H9 (cell line): Measurements from ENCODE around the gene RAB11FIP4. TPM values are rescaled to one million over a fixed set of nuclear protein-coding genes. Genes with fewer than 3 reads are reported as not detected.

Experiments used
- DNase-seq: peaks from one replicate; pipeline ENCODE4 v3.0.0-alpha.2; 2017
- H2AFZ ChIP-seq: one replicate; pipeline ENCODE4 v1.6.1; 2013; ENCODE audit warnings: mild to moderate bottlenecking, low read length, control low read depth, moderate library complexity
- H2AK5ac ChIP-seq: 2 replicates; pipeline ENCODE4 v1.6.1; 2013; ENCODE audit warnings: low read length, control low read depth, mixed read lengths; ENCODE audit not compliant: insufficient read length
- H2BK120ac ChIP-seq: one replicate; pipeline ENCODE4 v1.6.1; 2013; ENCODE audit warnings: low read depth, mild to moderate bottlenecking, low read length, control low read depth, inconsistent platforms; ENCODE audit not compliant: poor library complexity, severe bottlenecking
- H2BK12ac ChIP-seq: 2 replicates; pipeline ENCODE4 v1.6.1; 2013; ENCODE audit warnings: low read length, control low read depth, mixed read lengths, low read depth; ENCODE audit not compliant: insufficient read length
- H2BK15ac ChIP-seq: 2 replicates; pipeline ENCODE4 v1.6.1; 2013; ENCODE audit warnings: low read depth, low read length, control low read depth
- H2BK20ac ChIP-seq: one replicate; pipeline ENCODE4 v1.6.1; 2013; ENCODE audit warnings: low read depth, mild to moderate bottlenecking, low read length, control low read depth, inconsistent platforms; ENCODE audit not compliant: poor library complexity, severe bottlenecking
- H2BK5ac ChIP-seq: 2 replicates; pipeline ENCODE4 v1.6.1; 2013; ENCODE audit warnings: low read length, control low read depth, mixed read lengths; ENCODE audit not compliant: insufficient read length
- H3K14ac ChIP-seq: 2 replicates; pipeline ENCODE4 v1.6.1; 2013; ENCODE audit warnings: low read length, control low read depth; ENCODE audit not compliant: insufficient read depth
- H3K18ac ChIP-seq: 2 replicates; pipeline ENCODE4 v1.6.1; 2013; ENCODE audit warnings: low read depth, mild to moderate bottlenecking, mixed read lengths, low read length, control low read depth; ENCODE audit not compliant: insufficient read length
- H3K23ac ChIP-seq: 2 replicates; pipeline ENCODE4 v1.6.1; 2013; ENCODE audit warnings: low read length, control low read depth, mixed read lengths, low read depth; ENCODE audit not compliant: insufficient read length
- H3K23me2 ChIP-seq: 2 replicates; pipeline ENCODE4 v1.6.1; 2013; ENCODE audit warnings: low read depth, mild to moderate bottlenecking, mixed read lengths, low read length, control low read depth; ENCODE audit not compliant: insufficient read length, poor library complexity, severe bottlenecking
- H3K27ac ChIP-seq: 2 replicates; pipeline ENCODE4 v1.5.1; 2013; ENCODE audit warnings: low read length, control low read depth, mixed read lengths, low read depth; ENCODE audit not compliant: insufficient read length
- H3K27me3 ChIP-seq: 2 replicates; pipeline ENCODE4 v1.6.1; 2013; ENCODE audit warnings: low read length, control low read depth, inconsistent platforms; ENCODE audit not compliant: insufficient read depth
- H3K4ac ChIP-seq: 2 replicates; pipeline ENCODE4 v1.6.1; 2013; ENCODE audit warnings: low read depth, mild to moderate bottlenecking, control low read depth, inconsistent platforms, low read length, moderate library complexity
- H3K4me1 ChIP-seq: 2 replicates; pipeline ENCODE4 v1.6.1; 2013; ENCODE audit warnings: low read length, control low read depth, inconsistent platforms; ENCODE audit not compliant: insufficient read depth
- H3K4me2 ChIP-seq: 2 replicates; pipeline ENCODE4 v1.6.1; 2013; ENCODE audit warnings: low read length, control low read depth, mixed read lengths; ENCODE audit not compliant: insufficient read length, insufficient read depth
- H3K56ac ChIP-seq: 2 replicates; pipeline ENCODE4 v1.6.1; 2013; ENCODE audit warnings: low read depth, mild to moderate bottlenecking, mixed read lengths, low read length, control low read depth; ENCODE audit not compliant: insufficient read length
- H3K79me1 ChIP-seq: 2 replicates; pipeline ENCODE4 v1.6.1; 2013; ENCODE audit warnings: low read depth, mild to moderate bottlenecking, moderate library complexity, low read length, control low read depth, inconsistent platforms; ENCODE audit not compliant: insufficient read depth, poor library complexity, severe bottlenecking
- H3K79me2 ChIP-seq: 2 replicates; pipeline ENCODE4 v1.6.1; 2013; ENCODE audit warnings: low read length, control low read depth, inconsistent platforms; ENCODE audit not compliant: insufficient read depth
- H3K9ac ChIP-seq: 2 replicates; pipeline ENCODE4 v1.6.1; 2013; ENCODE audit warnings: low read length, control low read depth, mixed read lengths; ENCODE audit not compliant: insufficient read length; ENCODE audit errors: extremely low read depth
- H3K9me3 ChIP-seq: one replicate; pipeline ENCODE4 v1.6.1; 2013; ENCODE audit warnings: low read depth, low read length, inconsistent platforms; ENCODE audit not compliant: control insufficient read depth
- H3T11ph ChIP-seq: one replicate; pipeline ENCODE4 v1.6.1; 2013; ENCODE audit warnings: mild to moderate bottlenecking, low read length, control low read depth, inconsistent platforms
- H4K20me1 ChIP-seq: one replicate; pipeline ENCODE4 v1.6.1; 2013; ENCODE audit not compliant: control insufficient read depth, insufficient read length, insufficient read depth
- H4K5ac ChIP-seq: 2 replicates; pipeline ENCODE4 v1.6.1; 2013; ENCODE audit warnings: low read depth, mild to moderate bottlenecking, mixed read lengths, low read length, control low read depth; ENCODE audit not compliant: insufficient read length
- H4K8ac ChIP-seq: replicated peaks from 2 replicates; pipeline ENCODE4 v1.6.1; 2013; ENCODE audit warnings: low read length, control low read depth, mixed read lengths, low read depth; ENCODE audit not compliant: insufficient read length
- H4K91ac ChIP-seq: 2 replicates; pipeline ENCODE4 v1.6.1; 2013; ENCODE audit warnings: low read depth, mild to moderate bottlenecking, moderate library complexity, mixed read lengths, low read length, control low read depth; ENCODE audit not compliant: insufficient read length
- H3K27ac Mint-ChIP-seq, 3 experiments: 2 replicates in 2 of 3; 3 replicates in 1 of 3; pipeline ENCODE4 v1.8.0; 2020 to 2021; ENCODE audit warnings: mixed read lengths in 3 of 3, mild to moderate bottlenecking in 1 of 3, moderate library complexity in 1 of 3
- H3K27me3 Mint-ChIP-seq: 2 replicates; pipeline ENCODE4 v1.8.0; 2021; ENCODE audit warnings: low read depth, mild to moderate bottlenecking, moderate library complexity, mixed read lengths
- H3K36me3 Mint-ChIP-seq, 3 experiments: 2 replicates in 2 of 3; 3 replicates in 1 of 3; pipeline ENCODE4 v1.8.0; 2020 to 2021; ENCODE audit warnings: low read depth in 3 of 3, mixed read lengths in 3 of 3; ENCODE audit not compliant: insufficient read depth in 1 of 3
- H3K4me1 Mint-ChIP-seq, 2 experiments: 2 replicates each; pipeline ENCODE4 v1.8.0; 2020; ENCODE audit warnings: mixed read lengths in 2 of 2
- H3K4me3 Mint-ChIP-seq, 2 experiments: 2 replicates in 1 of 2; 3 replicates in 1 of 2; pipeline ENCODE4 v1.8.0; 2020 to 2021; ENCODE audit warnings: mild to moderate bottlenecking in 2 of 2, mixed read lengths in 2 of 2, moderate library complexity in 1 of 2
- H3K9me3 Mint-ChIP-seq, 2 experiments: 2 replicates in 1 of 2; 3 replicates in 1 of 2; pipeline ENCODE4 v1.8.0; 2020; ENCODE audit warnings: mild to moderate bottlenecking in 2 of 2, mixed read lengths in 2 of 2, moderate library complexity in 1 of 2
- WGBS: extraction: QIAGEN DNeasy Blood & Tissue Kit; methylation state at CpG from one replicate; pipeline ENCODE4 v1.1.7; 2013; ENCODE audit warnings: missing lambda C conversion rate, low lambda C conversion rate, mixed read lengths; ENCODE audit not compliant: insufficient read length; ENCODE audit errors: extremely low coverage; 5-methylcytosine and 5-hydroxymethylcytosine counted together
- total RNA-seq: library from RNA; stranded (reverse); gene quantifications from 2 replicates; pipeline ENCODE4 v1.2.1, GENCODE V29; 2021
- TF ChIP-seq, protein P1 (sequence below): fragments of 200-600 bp; sonication (generic); conservative IDR thresholded peaks from 3 replicates; pipeline ENCODE4 v1.8.0; 2021; ENCODE audit warnings: antibody characterized with exemption, mild to moderate bottlenecking

Gene RAB11FIP4
- total RNA-seq, 1 experiment from 2014 or later, result 25.7 TPM

DNA sequence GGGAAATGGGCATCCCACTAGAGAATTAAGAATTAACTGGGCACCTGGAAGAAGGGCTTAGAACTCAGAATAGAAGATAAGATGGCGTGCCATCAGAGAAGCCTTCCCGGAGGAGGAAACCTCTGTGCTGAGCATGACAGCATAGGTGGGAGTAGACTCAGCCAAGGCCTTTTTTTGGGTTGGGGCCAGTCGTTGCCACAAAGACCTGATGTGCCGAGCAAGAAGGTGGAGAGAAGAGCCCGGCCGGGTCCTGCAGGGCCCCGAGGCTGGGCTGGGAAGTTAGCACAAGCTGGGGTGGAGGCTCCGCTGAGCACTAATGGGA lies 1.1 kb upstream of the RAB11FIP4 start:
- H3K27ac Mint-ChIP-seq, result no peak overlapping the region
- no peak overlapping the region for H3K56ac ChIP-seq
- peaks cover 0 to 1% (median 0%) of the 10 kb centered on the region in 3 experiments; a peak in 2 of 7 replicates for H3K36me3 Mint-ChIP-seq
- H3K23me2 ChIP-seq, result peaks cover 13% of the 10 kb centered on the region
- no peak overlapping the region for H2BK12ac ChIP-seq
- H3K27me3 Mint-ChIP-seq, result peaks cover 53% of the 10 kb centered on the region
- H3K14ac ChIP-seq, result no peak overlapping the region
- no peak overlapping the region for H4K8ac ChIP-seq
- H3K18ac ChIP-seq, result no peak overlapping the region
- peaks cover 3% of the 10 kb centered on the region for H4K20me1 ChIP-seq
- H3K79me1 ChIP-seq, result no peaks in the 10 kb centered on the region
- no peak overlapping the region for H3K4ac ChIP-seq
- no peak overlapping the region for H3K9ac ChIP-seq
- no peak for DNase-seq
- peaks cover 18% of the 10 kb centered on the region in 2 experiments for H3K4me1 Mint-ChIP-seq
- no CpG with 5 or more reads among the region's 8 CpGs for WGBS
- H3K79me2 ChIP-seq, result no peaks in the 10 kb centered on the region
- H3K4me3 Mint-ChIP-seq, result peak overlapping the region; percentile 70 to 84; a peak in 4 of 5 replicates
- H3K27ac ChIP-seq, result no peak overlapping the region
- no peak overlapping the region for H2AK5ac ChIP-seq
- H3K4me2 ChIP-seq, result no peak overlapping the region
- TF ChIP-seq, protein P1, sequence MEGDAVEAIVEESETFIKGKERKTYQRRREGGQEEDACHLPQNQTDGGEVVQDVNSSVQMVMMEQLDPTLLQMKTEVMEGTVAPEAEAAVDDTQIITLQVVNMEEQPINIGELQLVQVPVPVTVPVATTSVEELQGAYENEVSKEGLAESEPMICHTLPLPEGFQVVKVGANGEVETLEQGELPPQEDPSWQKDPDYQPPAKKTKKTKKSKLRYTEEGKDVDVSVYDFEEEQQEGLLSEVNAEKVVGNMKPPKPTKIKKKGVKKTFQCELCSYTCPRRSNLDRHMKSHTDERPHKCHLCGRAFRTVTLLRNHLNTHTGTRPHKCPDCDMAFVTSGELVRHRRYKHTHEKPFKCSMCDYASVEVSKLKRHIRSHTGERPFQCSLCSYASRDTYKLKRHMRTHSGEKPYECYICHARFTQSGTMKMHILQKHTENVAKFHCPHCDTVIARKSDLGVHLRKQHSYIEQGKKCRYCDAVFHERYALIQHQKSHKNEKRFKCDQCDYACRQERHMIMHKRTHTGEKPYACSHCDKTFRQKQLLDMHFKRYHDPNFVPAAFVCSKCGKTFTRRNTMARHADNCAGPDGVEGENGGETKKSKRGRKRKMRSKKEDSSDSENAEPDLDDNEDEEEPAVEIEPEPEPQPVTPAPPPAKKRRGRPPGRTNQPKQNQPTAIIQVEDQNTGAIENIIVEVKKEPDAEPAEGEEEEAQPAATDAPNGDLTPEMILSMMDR, result no peak
- H3K9me3 Mint-ChIP-seq, result no peaks in the 10 kb centered on the region
- H2BK5ac ChIP-seq, result no peak overlapping the region
- no peak overlapping the region for H3K23ac ChIP-seq
- H2BK120ac ChIP-seq, result no peak overlapping the region
- H4K5ac ChIP-seq, result no peak overlapping the region
- H3K27me3 ChIP-seq, result no peaks in the 10 kb centered on the region; the same call in 1 of the 2 replicates
- H2BK15ac ChIP-seq, result no peak overlapping the region
- no peak overlapping the region for H2AFZ ChIP-seq
- H2BK20ac ChIP-seq, result no peak overlapping the region
- H4K91ac ChIP-seq, result no peak overlapping the region
- H3K9me3 ChIP-seq, result no peaks in the 10 kb centered on the region
- H3T11ph ChIP-seq, result no peak overlapping the region
- peaks cover 3% of the 10 kb centered on the region; the same call in 1 of the 2 replicates for H3K4me1 ChIP-seq
